ENCODE data around the gene SRP19. TPM values are rescaled to one million over a fixed set of nuclear protein-coding genes. Genes with fewer than 3 reads are reported as not detected.

The SRP19 gene
- total and polyA plus RNA-seq, 2 experiments from 2014 or later: 104 to 406 TPM

GRCh38 chr5:112870966-112871365 lies 9.9 kb downstream of the SRP19 start (continued):
- no peak for TF ChIP-seq EZH2 (IDR thresholded peaks at IDR 0.05; ENCODE audit: low read depth, unreplicated experiment)

- Histone ChIP-seq H4K20me1 (replicated peaks; ENCODE audit: insufficient read depth) (0 out of 2 replicates have a peak, but pooled peaks cover 3% of the 10 kb centered on the region), H3K79me2 (replicated peaks; ENCODE audit: insufficient read depth) (no peaks in the 10 kb centered on the region; the same call in 1 of the 2 replicates), H3K4me3 (no peak overlapping the region), H2AFZ (no peak overlapping the region), H3K36me3 (ENCODE audit: insufficient read depth) (no peaks in the 10 kb centered on the region; the same call in 1 of the 2 replicates), H3F3A (replicated peaks; ENCODE audit: low read depth) (no peaks in the 10 kb centered on the region), H3K27me3 (ENCODE audit: insufficient read depth) (no peaks in the 10 kb centered on the region), H3K9me2 (ENCODE audit: insufficient read depth) (no peaks in the 10 kb centered on the region), H3K4me1 (ENCODE audit: insufficient read depth) (peaks cover 13% of the 10 kb centered on the region; the same call in 1 of the 2 replicates), H3K4me2 (peak overlapping the region; percentile 21), H3K27ac (ENCODE audit: low read depth) (peak overlapping the region; percentile 84)
- peaks cover 7% of the 10 kb centered on the region for H3K27me3 Mint-ChIP-seq (ENCODE audit: insufficient read depth, low read depth, poor library complexity)
- ATAC-seq: peak; percentile 70
- H3K36me3 Mint-ChIP-seq (ENCODE audit: low read depth): peaks cover 51% of the 10 kb centered on the region; the same call in 2 of the 3 replicates
- peaks cover 27% of the 10 kb centered on the region for H3K4me1 Mint-ChIP-seq
- TF ChIP-seq EZH2phosphoT487 (IDR thresholded peaks at IDR 0.05; ENCODE audit: unreplicated experiment) (no peak), STAT1 (IDR thresholded peaks at IDR 0.05; ENCODE audit: unreplicated experiment) (no peak), ZNF114 (CRISPR knock-in tag; IDR thresholded peaks at IDR 0.05) (no peak), REST (IDR thresholded peaks at IDR 0.05; ENCODE audit: unreplicated experiment) (no peak), CREB1 (CRISPR knock-in tag; IDR thresholded peaks at IDR 0.05; ENCODE audit: low read depth) (no peak), JUNB (IDR thresholded peaks at IDR 0.05; ENCODE audit: unreplicated experiment) (no peak), POLR2AphosphoS5 (IDR thresholded peaks at IDR 0.05; ENCODE audit: low read depth) (no peak), ZNF331 (CRISPR knock-in tag; IDR thresholded peaks at IDR 0.05; ENCODE audit: low read depth) (no peak), EZH2 (IDR thresholded peaks at IDR 0.05; ENCODE audit: low read depth, unreplicated experiment) (no peak), CTCF (conservative IDR thresholded peaks at IDR 0.05; ENCODE audit: low read depth in 2 of 2) (no peak), ZNF462 (CRISPR knock-in tag; IDR thresholded peaks at IDR 0.05) (no peak), NANOG (IDR thresholded peaks at IDR 0.05; ENCODE audit: borderline replicate concordance) (no peak), ETS1 (IDR thresholded peaks at IDR 0.05) (no peak)
- H3K9me3 Mint-ChIP-seq: no peaks in the 10 kb centered on the region
- DNase-seq (ENCODE audit: low spot score): peak; percentile 78
- peak overlapping the region; percentile 23 for H3K27ac Mint-ChIP-seq
- H3K4me3 Mint-ChIP-seq: peak overlapping the region; percentile 21; the same call in 1 of the 3 replicates
Observed at GRCh38 chr5:112876362-112876761, 15.3 kb downstream of the SRP19 start.

Data from GM23338 (cell line).